Measurements from ENCODE around the gene GPR183.

DNA sequence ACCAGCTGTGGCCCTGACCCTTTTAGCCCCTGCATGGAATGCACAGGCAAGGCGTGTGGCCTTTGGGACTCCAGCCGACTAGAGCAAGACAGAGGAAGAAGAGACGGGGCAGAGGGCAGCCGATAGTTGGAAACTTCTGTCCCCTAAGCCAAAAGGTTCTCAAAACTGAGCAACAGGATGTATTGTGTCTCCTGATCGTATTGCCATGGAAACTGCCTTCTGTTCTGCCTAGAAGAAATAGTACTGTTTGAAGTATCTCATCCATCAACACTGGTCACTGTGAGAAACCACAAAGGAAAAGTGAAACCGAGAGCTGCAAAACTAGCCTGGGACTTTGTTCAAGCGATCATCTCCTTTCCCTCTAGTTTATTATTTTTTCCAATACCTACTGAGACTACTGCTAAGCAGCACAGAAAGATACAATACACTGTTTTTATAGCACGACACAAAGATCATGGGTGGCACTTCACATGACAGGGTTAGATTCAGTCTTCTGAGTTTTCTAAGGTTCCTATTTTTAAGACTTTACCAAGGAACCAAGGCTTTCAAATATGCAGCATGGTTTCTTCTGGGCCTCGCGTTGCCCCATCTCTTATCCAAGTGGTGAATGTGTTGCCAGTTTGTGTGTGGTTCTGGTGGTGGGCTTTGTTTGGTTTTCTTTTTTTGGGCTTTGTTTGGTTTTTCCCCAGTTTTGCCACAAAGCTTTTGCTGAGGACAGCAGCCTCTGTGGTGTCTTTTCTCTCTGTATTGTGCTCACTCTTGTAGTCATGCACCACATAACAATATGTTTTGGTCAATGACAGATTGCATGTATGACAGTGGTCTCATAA is 49.3 kb upstream of the GPR183 start:
- no peak for TF ChIP-seq CTCF (conservative IDR thresholded peaks at IDR 0.05; ENCODE audit: low read length)
- no peak for TF ChIP-seq EZH2phosphoT487 (IDR thresholded peaks at IDR 0.05; ENCODE audit: borderline replicate concordance)

Measured in Loucy (cell line).